ENCODE results near the gene AOC2. TPM values are rescaled to one million over a fixed set of nuclear protein-coding genes. Genes with fewer than 3 reads are reported as not detected.

The AOC2 gene
- polyA plus RNA-seq, 2 of the 4 experiments (the other 2 are of a cell fraction) = 1.7 to 2.7 TPM

DNA sequence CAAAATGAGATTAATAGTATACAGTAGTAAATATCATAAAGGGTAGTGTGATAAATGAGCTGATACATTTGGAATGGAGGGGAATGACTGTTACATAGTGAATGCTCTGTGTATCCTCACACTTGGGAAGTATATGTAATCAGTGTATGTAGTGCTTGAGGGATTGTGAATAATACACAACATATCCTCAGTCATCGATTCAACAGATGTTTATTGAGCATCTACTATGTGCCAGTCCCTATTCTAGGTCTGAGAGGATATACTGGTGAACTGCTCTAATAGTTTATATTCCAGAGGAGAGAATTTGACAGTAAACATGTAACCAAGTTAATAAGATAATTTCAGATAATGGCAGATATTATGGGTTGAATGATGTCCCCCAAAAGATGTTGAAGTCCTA, 16.9 kb upstream of the AOC2 start (continued):
- TF ChIP-seq EHMT2 (IDR thresholded peaks at IDR 0.05; ENCODE audit: low read depth) = no peak

DNA sequence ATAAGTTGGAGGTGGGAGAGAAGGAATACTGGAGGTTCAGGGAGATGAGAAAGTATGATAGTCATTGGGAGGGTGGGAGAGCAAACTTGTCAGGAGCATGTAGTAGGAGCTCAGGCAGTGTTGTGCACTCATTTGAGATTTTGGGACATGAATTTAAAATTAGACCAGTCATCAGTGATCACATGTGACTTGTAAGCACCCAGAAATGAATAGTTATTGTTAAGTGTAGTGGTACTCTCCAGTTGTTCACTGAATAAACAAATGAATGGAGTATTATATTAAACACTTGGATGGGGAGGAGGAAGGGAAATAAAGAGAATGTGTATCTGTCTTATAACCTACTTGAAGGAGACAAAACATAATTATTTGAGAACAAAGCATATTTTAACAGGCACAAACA, 13.4 kb upstream of the AOC2 start:
- Histone ChIP-seq H3K4me3 (no peak overlapping the region), H3K27ac (no peak overlapping the region), H3K4me2 (no peak overlapping the region), H3K9me3 (no peaks in the 10 kb centered on the region), H3K4me1 (peaks cover 22% of the 10 kb centered on the region)
- DNase-seq (ENCODE audit: low read depth in 1 of 2, low spot score in 1 of 2) (no peak), ATAC-seq (no peak), FAIRE-seq (no peak)
- POLR2A ChIA-PET = interaction anchor here (1.2 kb wide), 1 partner anchor 253 kb away, joined by 3 read pairs; no protein-coding TSS in a partner anchor
- CTCF ChIA-PET = interaction anchor here (1.0 to 6.4 kb wide), 3 partner anchors 11 to 65 kb away, joined by 3 to 81 read pairs (median 11); partner anchors contain the start of gene AOC2
- TF ChIP-seq EHF (CRISPR knock-in tag; IDR thresholded peaks at IDR 0.05) (no peak), HOXB13 (CRISPR knock-in tag; IDR thresholded peaks at IDR 0.05; ENCODE audit: low read depth) (no peak), RNF2 (IDR thresholded peaks at IDR 0.05; ENCODE audit: borderline replicate concordance, low read depth) (no peak), NR3C1 (IDR thresholded peaks at IDR 0.05) (no peak), CBX2 (IDR thresholded peaks at IDR 0.05; ENCODE audit: borderline replicate concordance, low read depth) (no peak), JUN (IDR thresholded peaks at IDR 0.05) (no peak), TFCP2L1 (CRISPR knock-in tag; IDR thresholded peaks at IDR 0.05) (no peak), HOXA7 (CRISPR knock-in tag; IDR thresholded peaks at IDR 0.05) (no peak), RFX5 (IDR thresholded peaks at IDR 0.05) (no peak), SMC3 (IDR thresholded peaks at IDR 0.05) (no peak), POLR2A (IDR thresholded peaks at IDR 0.05; ENCODE audit: low read length) (no peak), NFE2L2 (conservative IDR thresholded peaks at IDR 0.05; ENCODE audit: low read length) (no peak), MYC (IDR thresholded peaks at IDR 0.05; ENCODE audit: borderline replicate concordance, low read length) (no peak)
- TF ChIP-seq, protein P1, sequence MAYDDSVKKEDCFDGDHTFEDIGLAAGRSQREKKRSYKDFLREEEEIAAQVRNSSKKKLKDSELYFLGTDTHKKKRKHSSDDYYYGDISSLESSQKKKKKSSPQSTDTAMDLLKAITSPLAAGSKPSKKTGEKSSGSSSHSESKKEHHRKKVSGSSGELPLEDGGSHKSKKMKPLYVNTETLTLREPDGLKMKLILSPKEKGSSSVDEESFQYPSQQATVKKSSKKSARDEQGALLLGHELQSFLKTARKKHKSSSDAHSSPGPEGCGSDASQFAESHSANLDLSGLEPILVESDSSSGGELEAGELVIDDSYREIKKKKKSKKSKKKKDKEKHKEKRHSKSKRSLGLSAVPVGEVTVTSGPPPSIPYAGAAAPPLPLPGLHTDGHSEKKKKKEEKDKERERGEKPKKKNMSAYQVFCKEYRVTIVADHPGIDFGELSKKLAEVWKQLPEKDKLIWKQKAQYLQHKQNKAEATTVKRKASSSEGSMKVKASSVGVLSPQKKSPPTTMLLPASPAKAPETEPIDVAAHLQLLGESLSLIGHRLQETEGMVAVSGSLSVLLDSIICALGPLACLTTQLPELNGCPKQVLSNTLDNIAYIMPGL (CRISPR knock-in tag; IDR thresholded peaks at IDR 0.05; ENCODE audit: borderline replicate concordance) = no peak
- TF ChIP-seq, protein P2, sequence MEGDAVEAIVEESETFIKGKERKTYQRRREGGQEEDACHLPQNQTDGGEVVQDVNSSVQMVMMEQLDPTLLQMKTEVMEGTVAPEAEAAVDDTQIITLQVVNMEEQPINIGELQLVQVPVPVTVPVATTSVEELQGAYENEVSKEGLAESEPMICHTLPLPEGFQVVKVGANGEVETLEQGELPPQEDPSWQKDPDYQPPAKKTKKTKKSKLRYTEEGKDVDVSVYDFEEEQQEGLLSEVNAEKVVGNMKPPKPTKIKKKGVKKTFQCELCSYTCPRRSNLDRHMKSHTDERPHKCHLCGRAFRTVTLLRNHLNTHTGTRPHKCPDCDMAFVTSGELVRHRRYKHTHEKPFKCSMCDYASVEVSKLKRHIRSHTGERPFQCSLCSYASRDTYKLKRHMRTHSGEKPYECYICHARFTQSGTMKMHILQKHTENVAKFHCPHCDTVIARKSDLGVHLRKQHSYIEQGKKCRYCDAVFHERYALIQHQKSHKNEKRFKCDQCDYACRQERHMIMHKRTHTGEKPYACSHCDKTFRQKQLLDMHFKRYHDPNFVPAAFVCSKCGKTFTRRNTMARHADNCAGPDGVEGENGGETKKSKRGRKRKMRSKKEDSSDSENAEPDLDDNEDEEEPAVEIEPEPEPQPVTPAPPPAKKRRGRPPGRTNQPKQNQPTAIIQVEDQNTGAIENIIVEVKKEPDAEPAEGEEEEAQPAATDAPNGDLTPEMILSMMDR (IDR thresholded peaks at IDR 0.05) = no peak
- TF ChIP-seq, protein P3, sequence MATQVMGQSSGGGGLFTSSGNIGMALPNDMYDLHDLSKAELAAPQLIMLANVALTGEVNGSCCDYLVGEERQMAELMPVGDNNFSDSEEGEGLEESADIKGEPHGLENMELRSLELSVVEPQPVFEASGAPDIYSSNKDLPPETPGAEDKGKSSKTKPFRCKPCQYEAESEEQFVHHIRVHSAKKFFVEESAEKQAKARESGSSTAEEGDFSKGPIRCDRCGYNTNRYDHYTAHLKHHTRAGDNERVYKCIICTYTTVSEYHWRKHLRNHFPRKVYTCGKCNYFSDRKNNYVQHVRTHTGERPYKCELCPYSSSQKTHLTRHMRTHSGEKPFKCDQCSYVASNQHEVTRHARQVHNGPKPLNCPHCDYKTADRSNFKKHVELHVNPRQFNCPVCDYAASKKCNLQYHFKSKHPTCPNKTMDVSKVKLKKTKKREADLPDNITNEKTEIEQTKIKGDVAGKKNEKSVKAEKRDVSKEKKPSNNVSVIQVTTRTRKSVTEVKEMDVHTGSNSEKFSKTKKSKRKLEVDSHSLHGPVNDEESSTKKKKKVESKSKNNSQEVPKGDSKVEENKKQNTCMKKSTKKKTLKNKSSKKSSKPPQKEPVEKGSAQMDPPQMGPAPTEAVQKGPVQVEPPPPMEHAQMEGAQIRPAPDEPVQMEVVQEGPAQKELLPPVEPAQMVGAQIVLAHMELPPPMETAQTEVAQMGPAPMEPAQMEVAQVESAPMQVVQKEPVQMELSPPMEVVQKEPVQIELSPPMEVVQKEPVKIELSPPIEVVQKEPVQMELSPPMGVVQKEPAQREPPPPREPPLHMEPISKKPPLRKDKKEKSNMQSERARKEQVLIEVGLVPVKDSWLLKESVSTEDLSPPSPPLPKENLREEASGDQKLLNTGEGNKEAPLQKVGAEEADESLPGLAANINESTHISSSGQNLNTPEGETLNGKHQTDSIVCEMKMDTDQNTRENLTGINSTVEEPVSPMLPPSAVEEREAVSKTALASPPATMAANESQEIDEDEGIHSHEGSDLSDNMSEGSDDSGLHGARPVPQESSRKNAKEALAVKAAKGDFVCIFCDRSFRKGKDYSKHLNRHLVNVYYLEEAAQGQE (IDR thresholded peaks at IDR 0.05) = no peak
- TF ChIP-seq, protein P4, sequence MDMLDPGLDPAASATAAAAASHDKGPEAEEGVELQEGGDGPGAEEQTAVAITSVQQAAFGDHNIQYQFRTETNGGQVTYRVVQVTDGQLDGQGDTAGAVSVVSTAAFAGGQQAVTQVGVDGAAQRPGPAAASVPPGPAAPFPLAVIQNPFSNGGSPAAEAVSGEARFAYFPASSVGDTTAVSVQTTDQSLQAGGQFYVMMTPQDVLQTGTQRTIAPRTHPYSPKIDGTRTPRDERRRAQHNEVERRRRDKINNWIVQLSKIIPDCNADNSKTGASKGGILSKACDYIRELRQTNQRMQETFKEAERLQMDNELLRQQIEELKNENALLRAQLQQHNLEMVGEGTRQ (IDR thresholded peaks at IDR 0.05) = no peak
- TF ChIP-seq, protein P5, sequence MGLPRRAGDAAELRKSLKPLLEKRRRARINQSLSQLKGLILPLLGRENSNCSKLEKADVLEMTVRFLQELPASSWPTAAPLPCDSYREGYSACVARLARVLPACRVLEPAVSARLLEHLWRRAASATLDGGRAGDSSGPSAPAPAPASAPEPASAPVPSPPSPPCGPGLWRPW (IDR thresholded peaks at IDR 0.05) = no peak
- TF ChIP-seq, protein P6, sequence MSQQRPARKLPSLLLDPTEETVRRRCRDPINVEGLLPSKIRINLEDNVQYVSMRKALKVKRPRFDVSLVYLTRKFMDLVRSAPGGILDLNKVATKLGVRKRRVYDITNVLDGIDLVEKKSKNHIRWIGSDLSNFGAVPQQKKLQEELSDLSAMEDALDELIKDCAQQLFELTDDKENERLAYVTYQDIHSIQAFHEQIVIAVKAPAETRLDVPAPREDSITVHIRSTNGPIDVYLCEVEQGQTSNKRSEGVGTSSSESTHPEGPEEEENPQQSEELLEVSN (IDR thresholded peaks at IDR 0.05; ENCODE audit: borderline replicate concordance, low read depth) = no peak
- TF ChIP-seq, protein P7, sequence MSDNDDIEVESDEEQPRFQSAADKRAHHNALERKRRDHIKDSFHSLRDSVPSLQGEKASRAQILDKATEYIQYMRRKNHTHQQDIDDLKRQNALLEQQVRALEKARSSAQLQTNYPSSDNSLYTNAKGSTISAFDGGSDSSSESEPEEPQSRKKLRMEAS (IDR thresholded peaks at IDR 0.05) = no peak
